ENCODE data around the gene C3orf20.

The C3orf20 gene

DNA sequence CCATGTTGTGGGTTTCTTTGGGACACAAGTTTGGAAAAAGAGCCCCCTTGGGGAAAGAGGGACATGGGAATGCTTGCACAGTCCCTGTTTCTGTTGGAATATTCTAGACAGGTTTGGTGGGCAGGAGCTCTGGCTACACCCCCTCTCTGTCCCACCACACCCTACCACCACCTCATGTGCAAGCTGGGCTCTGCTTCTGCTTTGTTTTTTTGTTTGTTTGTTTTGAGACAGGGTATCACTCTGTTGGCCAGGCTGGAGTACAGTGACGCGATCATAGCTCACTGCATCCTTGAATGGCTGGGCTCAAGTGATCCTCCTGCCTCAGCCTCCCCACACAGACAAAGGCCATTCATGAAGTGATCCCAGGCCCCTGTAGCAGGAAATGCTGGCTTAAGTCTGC is 86.9 kb downstream of the C3orf20 start:
- no peak for DNase-seq

- no peak for DNase-seq
These were observed 87.8 kb downstream of the C3orf20 start for GRCh38 chr3:14762701-14763100.

DNA sequence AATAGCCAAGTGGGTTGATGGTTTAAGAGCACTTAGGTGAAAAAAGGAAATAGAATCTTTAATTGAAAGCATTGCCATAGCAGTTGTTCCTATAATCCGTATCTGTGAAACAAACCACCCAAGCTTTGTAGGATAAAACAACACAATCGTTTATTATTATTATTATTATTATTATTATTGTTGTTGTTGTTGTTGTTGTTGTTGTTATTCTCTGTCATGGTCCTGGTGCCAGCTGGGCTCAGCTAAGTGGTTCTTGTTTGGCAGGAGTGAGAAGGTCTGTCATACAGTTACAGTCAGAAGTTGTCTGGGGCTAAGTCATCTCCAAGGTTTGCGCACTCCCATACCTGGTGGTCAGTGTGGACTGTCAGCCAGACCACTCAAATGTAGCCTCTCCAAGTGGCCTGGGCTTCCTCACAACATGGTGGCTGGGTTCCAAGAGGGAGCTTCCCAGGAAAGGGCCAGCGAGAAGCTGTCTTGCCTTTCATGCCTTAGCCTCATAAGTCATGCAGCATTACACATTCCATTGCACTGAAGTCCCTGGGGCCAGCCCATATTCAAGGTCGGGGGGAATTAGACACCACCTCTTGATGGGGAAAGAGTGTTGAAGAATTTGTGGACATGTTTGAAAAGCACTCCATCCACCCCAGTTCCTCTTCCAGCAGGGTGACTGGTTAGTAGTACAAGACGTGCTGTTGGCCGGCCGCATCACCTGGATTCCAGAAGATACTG is 89.6 kb downstream of the C3orf20 start:
- no peak for DNase-seq

GRCh38 chr3:14765060-14765400 is 90.1 kb downstream of the C3orf20 start:
- DNase-seq: no peak

- DNase-seq: no peak
These were observed 90.9 kb downstream of the C3orf20 start for GRCh38 chr3:14765576-14766427.

- DNase-seq: no peak
These were observed 91.7 kb downstream of the C3orf20 start for GRCh38 chr3:14766428-14767244.

- no peak for DNase-seq
These were observed 92.5 kb downstream of the C3orf20 start for GRCh38 chr3:14767245-14768051.

GRCh38 chr3:14768182-14768790 is 93.3 kb downstream of the C3orf20 start:
- no peak for DNase-seq

GRCh38 chr3:14768881-14769280 is 93.9 kb downstream of the C3orf20 start:
- no peak for DNase-seq

- DNase-seq: no peak
These were observed 94.8 kb downstream of the C3orf20 start for GRCh38 chr3:14769544-14770325.

GRCh38 chr3:14770591-14770990 is 95.7 kb downstream of the C3orf20 start:
- DNase-seq: no peak

- no peak for DNase-seq
These were observed 96.9 kb downstream of the C3orf20 start for GRCh38 chr3:14771593-14772497.

GRCh38 chr3:14772533-14773138 is 97.7 kb downstream of the C3orf20 start:
- no peak for DNase-seq

- DNase-seq: no peak
These were observed 98.3 kb downstream of the C3orf20 start for GRCh38 chr3:14773281-14773680.

GRCh38 chr3:14773691-14774128 is 98.8 kb downstream of the C3orf20 start:
- DNase-seq: no peak

- DNase-seq: no peak
These were observed 99.5 kb downstream of the C3orf20 start for GRCh38 chr3:14774431-14774830.

DNA sequence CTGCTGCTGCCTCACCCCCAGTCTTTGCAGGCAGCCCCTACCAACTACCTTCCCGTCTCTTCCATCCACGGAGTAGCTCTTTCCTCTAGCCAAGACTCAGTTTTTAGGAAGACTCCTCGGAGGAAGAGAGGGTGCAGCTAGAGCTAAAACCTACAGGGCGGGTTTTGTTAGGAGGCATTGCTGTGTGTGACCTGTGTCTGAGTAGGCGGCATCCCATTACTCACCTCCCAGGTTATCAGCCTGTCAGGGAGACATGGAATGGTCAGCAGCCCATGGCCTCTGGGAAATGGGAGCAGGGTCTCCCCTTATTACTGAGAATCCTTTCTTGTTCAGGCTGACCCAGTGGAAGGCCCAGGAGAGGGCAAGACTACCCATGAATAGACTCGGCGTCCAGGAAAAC is 100.1 kb downstream of the C3orf20 start:
- no peak for DNase-seq

GRCh38 chr3:14775563-14775962 is 100.6 kb downstream of the C3orf20 start:
- DNase-seq: no peak

- no peak for DNase-seq
These were observed 104.2 kb downstream of the C3orf20 start for GRCh38 chr3:14779069-14779685.
